Fibroblast of lung (primary cell): ENCODE results near the gene LRRC8D.

ENCODE experiments used
- EZH2 ChIP-seq: IDR thresholded peaks from 2 replicates; pipeline ENCODE4 v1.5.1; 2012; ENCODE audit warnings: low read length, control low read depth, mild to moderate bottlenecking; ENCODE audit errors: missing control alignments
- TF ChIP-seq, protein P1 (sequence below), 2 donors: IDR thresholded peaks in 1 of 2; conservative IDR thresholded peaks in 1 of 2; 1 replicate in 1 of 2; 2 replicates in 1 of 2; pipeline ENCODE4 v1.5.1; 2011 to 2012; ENCODE audit warnings: low read length in 2 of 2, control low read depth in 1 of 2, inconsistent platforms in 1 of 2, low read depth in 1 of 2, mild to moderate bottlenecking in 1 of 2

DNA sequence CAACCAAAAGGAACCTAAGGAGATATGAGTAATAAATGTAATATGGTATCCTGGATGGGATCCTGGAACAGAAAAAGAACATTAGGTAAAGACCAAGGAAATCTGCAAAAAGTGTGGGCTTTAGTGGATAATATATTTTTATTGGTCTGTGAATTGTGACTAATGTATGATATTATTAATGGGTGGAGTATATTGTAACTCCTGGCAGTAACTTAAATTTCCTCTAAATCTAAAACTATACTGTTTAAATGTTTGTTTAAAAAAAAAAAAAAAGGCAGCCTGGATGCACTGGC, 68.4 kb downstream of the LRRC8D start:
- TF ChIP-seq, protein P1, sequence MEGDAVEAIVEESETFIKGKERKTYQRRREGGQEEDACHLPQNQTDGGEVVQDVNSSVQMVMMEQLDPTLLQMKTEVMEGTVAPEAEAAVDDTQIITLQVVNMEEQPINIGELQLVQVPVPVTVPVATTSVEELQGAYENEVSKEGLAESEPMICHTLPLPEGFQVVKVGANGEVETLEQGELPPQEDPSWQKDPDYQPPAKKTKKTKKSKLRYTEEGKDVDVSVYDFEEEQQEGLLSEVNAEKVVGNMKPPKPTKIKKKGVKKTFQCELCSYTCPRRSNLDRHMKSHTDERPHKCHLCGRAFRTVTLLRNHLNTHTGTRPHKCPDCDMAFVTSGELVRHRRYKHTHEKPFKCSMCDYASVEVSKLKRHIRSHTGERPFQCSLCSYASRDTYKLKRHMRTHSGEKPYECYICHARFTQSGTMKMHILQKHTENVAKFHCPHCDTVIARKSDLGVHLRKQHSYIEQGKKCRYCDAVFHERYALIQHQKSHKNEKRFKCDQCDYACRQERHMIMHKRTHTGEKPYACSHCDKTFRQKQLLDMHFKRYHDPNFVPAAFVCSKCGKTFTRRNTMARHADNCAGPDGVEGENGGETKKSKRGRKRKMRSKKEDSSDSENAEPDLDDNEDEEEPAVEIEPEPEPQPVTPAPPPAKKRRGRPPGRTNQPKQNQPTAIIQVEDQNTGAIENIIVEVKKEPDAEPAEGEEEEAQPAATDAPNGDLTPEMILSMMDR (conservative IDR thresholded peaks at IDR 0.05 in 1 of 2, IDR thresholded peaks at IDR 0.05 in 1 of 2; ENCODE audit: low read depth in 1 of 2, low read length in 2 of 2): no peak
- no peak for TF ChIP-seq EZH2
